SK-N-SH (cell line): ENCODE data around the gene TFF1. TPM values are rescaled to one million over a fixed set of nuclear protein-coding genes. Genes with fewer than 3 reads are reported as not detected.

Experiments
- CTCF ChIA-PET: fragments of 300-600, 350-600 bp; formaldehyde crosslinking; extraction: SDS; loops from one replicate; lab custom pipeline; 2021; lab: Yijun Ruan, JAX
- POLR2A ChIA-PET: fragments of 350-600 bp; sonication (Branson Sonifier 250); formaldehyde crosslinking; extraction: SDS; loops from one replicate; lab custom pipeline; 2020; ENCODE audit warnings: antibody characterized with exemption, inconsistent platforms; lab: Yijun Ruan, JAX
- DNase-seq: peaks from one replicate; pipeline ENCODE4 v3.0.0; 2012
- H2AFZ ChIP-seq: fragments of 200-600 bp; sonication (generic); 2 replicates; pipeline ENCODE4 v1.8.1; 2016; ENCODE audit warnings: antibody characterized with exemption, mild to moderate bottlenecking, low read depth
- H3F3A ChIP-seq: fragments of 200-600 bp; sonication (generic); replicated peaks from 2 replicates; pipeline ENCODE3; 2016; ENCODE audit warnings: antibody characterized with exemption, mild to moderate bottlenecking; ENCODE audit not compliant: insufficient read depth
- H3K27ac ChIP-seq, 2 experiments: fragments of 200-500 bp in 1 of 2; fragments of 200-600 bp in 1 of 2; sonication (Bioruptor generic) in 1 of 2; sonication (generic), shearing (Covaris generic) in 1 of 2; 2 replicates each; pipeline versions ENCODE4 v1.5.1 to v1.6.1; 2014 to 2016; ENCODE audit warnings: low read depth in 2 of 2, inconsistent platforms in 1 of 2, low read length in 1 of 2, mild to moderate bottlenecking in 1 of 2, mixed read lengths in 1 of 2
- H3K27me3 ChIP-seq: fragments of 200-600 bp; sonication (generic), shearing (Covaris generic); 2 replicates; pipeline ENCODE4 v1.6.1; 2016; ENCODE audit warnings: mixed run types; ENCODE audit not compliant: insufficient read depth
- H3K36me3 ChIP-seq, 2 experiments: fragments of 200-500 bp in 1 of 2; fragments of 200-600 bp in 1 of 2; sonication (Bioruptor generic) in 1 of 2; sonication (generic) in 1 of 2; replicated peaks in 1 of 2; 2 replicates each; pipeline versions ENCODE3 to v1.5.1; 2014 to 2016; ENCODE audit warnings: low read length in 1 of 2, mild to moderate bottlenecking in 1 of 2; ENCODE audit not compliant: insufficient read depth in 2 of 2, control insufficient read depth in 1 of 2
- H3K4me1 ChIP-seq, 2 experiments: fragments of 200-500 bp in 1 of 2; fragments of 200-600 bp in 1 of 2; sonication (Bioruptor generic) in 1 of 2; sonication (generic), shearing (Covaris generic) in 1 of 2; 2 replicates each; pipeline versions ENCODE4 v1.5.1 to v1.6.1; 2014 to 2016; ENCODE audit warnings: low read depth in 1 of 2, low read length in 1 of 2, mixed run types in 1 of 2; ENCODE audit not compliant: insufficient read depth in 2 of 2, control insufficient read depth in 1 of 2
- H3K4me2 ChIP-seq: fragments of 200-600 bp; sonication (generic), shearing (Covaris generic); 2 replicates; pipeline ENCODE4 v1.6.1; 2017; ENCODE audit warnings: mixed run types
- H3K4me3 ChIP-seq, 2 experiments: fragments of 200-500 bp in 1 of 2; fragments of 200-600 bp in 1 of 2; sonication (Bioruptor generic) in 1 of 2; sonication (generic), shearing (Covaris generic) in 1 of 2; 2 replicates each; pipeline versions ENCODE4 v1.5.1 to v1.8.1; 2014 to 2016; ENCODE audit warnings: low read depth in 2 of 2, inconsistent platforms in 1 of 2, low read length in 1 of 2, mild to moderate bottlenecking in 1 of 2, mixed read lengths in 1 of 2, moderate library complexity in 1 of 2
- H3K79me2 ChIP-seq: fragments of 200-600 bp; sonication (generic); 2 replicates; pipeline ENCODE4 v1.8.1; 2017; ENCODE audit warnings: mild to moderate bottlenecking; ENCODE audit not compliant: insufficient read depth
- H3K9ac ChIP-seq: fragments of 200-600 bp; sonication (generic); 2 replicates; pipeline ENCODE4 v1.6.1; 2017; ENCODE audit warnings: mixed run types
- H3K9me2 ChIP-seq: fragments of 200-600 bp; sonication (generic); 2 replicates; pipeline ENCODE4 v1.6.1; 2017; ENCODE audit warnings: mixed run types
- H3K9me3 ChIP-seq: fragments of 200-600 bp; sonication (generic); 2 replicates; pipeline ENCODE4 v1.6.1; 2017; ENCODE audit warnings: mixed run types, mild to moderate bottlenecking, moderate library complexity
- H4K20me1 ChIP-seq: fragments of 200-600 bp; sonication (generic); 2 replicates; pipeline ENCODE4 v1.6.1; 2017; ENCODE audit warnings: mild to moderate bottlenecking, mixed run types; ENCODE audit not compliant: insufficient read depth
- CHD2 ChIP-seq: fragments of 150-350 bp; IDR thresholded peaks from 2 replicates; pipeline ENCODE4 v1.6.1; 2018; ENCODE audit warnings: low read length; ENCODE audit not compliant: partially characterized antibody
- CTCF ChIP-seq: fragments of 200-600 bp; sonication (generic); IDR thresholded peaks from 2 replicates; pipeline ENCODE4 v1.6.1; 2017; ENCODE audit warnings: antibody characterized with exemption, mild to moderate bottlenecking, moderate library complexity
- ELF1 ChIP-seq: IDR thresholded peaks from 2 replicates; pipeline ENCODE4 v1.4.0; 2012
- EP300 ChIP-seq, 2 experiments: IDR thresholded peaks; 2 replicates each; pipeline versions ENCODE4 v1.4.0 to v1.6.1; 2012; ENCODE audit warnings: borderline replicate concordance in 1 of 2, low read depth in 1 of 2, low read length in 1 of 2
- EZH2phosphoT487 ChIP-seq: fragments of 200-600 bp; sonication (generic); IDR thresholded peaks from 2 replicates; pipeline ENCODE4 v1.6.1; 2017; ENCODE audit warnings: low read depth, mixed run types, mild to moderate bottlenecking, antibody characterized with exemption, moderate library complexity, borderline replicate concordance
- FOSL2 ChIP-seq: IDR thresholded peaks from 2 replicates; pipeline ENCODE4 v1.4.0; 2012; ENCODE audit warnings: low read depth, mild to moderate bottlenecking, moderate library complexity, borderline replicate concordance
- FOXJ3 ChIP-seq: sonication (generic); formaldehyde crosslinking; IDR thresholded peaks from 2 replicates; pipeline ENCODE4 v1.5.1; 2020; ENCODE audit warnings: mild to moderate bottlenecking, missing genetic modification reagents
- FOXM1 ChIP-seq: IDR thresholded peaks from 2 replicates; pipeline ENCODE4 v1.4.0; 2012; ENCODE audit warnings: low read depth, mild to moderate bottlenecking
- GABPA ChIP-seq: IDR thresholded peaks from 2 replicates; pipeline ENCODE4 v1.4.0; 2012; ENCODE audit warnings: low read depth, mild to moderate bottlenecking
- JUND ChIP-seq: IDR thresholded peaks from 2 replicates; pipeline ENCODE4 v1.4.0; 2012
- NRF1 ChIP-seq: IDR thresholded peaks from 2 replicates; pipeline ENCODE4 v1.6.1; 2012; ENCODE audit warnings: low read depth, mild to moderate bottlenecking, low read length
- POLR2AphosphoS5 ChIP-seq: IDR thresholded peaks from 2 replicates; pipeline ENCODE4 v1.6.1; 2012; ENCODE audit warnings: low read depth, low read length
- REST ChIP-seq: IDR thresholded peaks from 2 replicates; pipeline ENCODE4 v1.6.1; 2012; ENCODE audit warnings: mild to moderate bottlenecking, low read depth, low read length, moderate library complexity
- RFX5 ChIP-seq: IDR thresholded peaks from 2 replicates; pipeline ENCODE4 v1.6.1; 2012; ENCODE audit warnings: mild to moderate bottlenecking, improper control_type of control experiment, low read length
- SIN3A ChIP-seq: IDR thresholded peaks from 2 replicates; pipeline ENCODE4 v1.6.1; 2012; ENCODE audit warnings: low read depth, mild to moderate bottlenecking, low read length, moderate library complexity, borderline replicate concordance
- SMC3 ChIP-seq: IDR thresholded peaks from 2 replicates; pipeline ENCODE4 v1.6.1; 2012; ENCODE audit warnings: low read depth, low read length, improper control_type of control experiment
- TAF1 ChIP-seq: IDR thresholded peaks from 2 replicates; pipeline ENCODE4 v1.6.1; 2012; ENCODE audit warnings: low read depth, mild to moderate bottlenecking, low read length, moderate library complexity, borderline replicate concordance
- TCF12 ChIP-seq: IDR thresholded peaks from 2 replicates; pipeline ENCODE4 v1.4.0; 2012
- TEAD4 ChIP-seq: IDR thresholded peaks from 2 replicates; pipeline ENCODE4 v1.4.0; 2012; ENCODE audit warnings: mild to moderate bottlenecking, borderline replicate concordance; ENCODE audit not compliant: insufficient read depth
- YY1 ChIP-seq: IDR thresholded peaks from 2 replicates; pipeline ENCODE4 v1.4.0; 2012; ENCODE audit warnings: low read depth, mild to moderate bottlenecking
- WGBS: methylation state at CpG from one replicate; pipeline ENCODE4 v1.1.6; 2017; ENCODE audit warnings: low lambda C conversion rate; 5-methylcytosine and 5-hydroxymethylcytosine counted together
- polyA plus RNA-seq, 3 experiments: library from polyadenylated mRNA; depleted of rRNA; stranded (reverse); fragments of >200 nt; gene quantifications; 2 replicates each; pipeline ENCODE4 v1.2.3, GENCODE V29; 2012
- TF ChIP-seq, protein P1 (sequence below): IDR thresholded peaks from 2 replicates; pipeline ENCODE4 v1.4.0; 2012; ENCODE audit warnings: low read depth
- TF ChIP-seq, protein P2 (sequence below): fragments of 150-350 bp; IDR thresholded peaks from 2 replicates; pipeline ENCODE4 v1.6.1; 2017; ENCODE audit warnings: antibody characterized with exemption, low read length, low read depth, borderline replicate concordance

The TFF1 gene
- polyA plus RNA-seq, 1 of the 3 experiments (the other 2 are of a cell fraction): not detected

GRCh38 chr21:42407476-42407875 lies 41.1 kb upstream of the TFF1 start:
- H4K20me1 ChIP-seq: no peaks in the 10 kb centered on the region
- H3K4me3 ChIP-seq: no peak overlapping the region
- CTCF ChIA-PET: no interaction called here
- TF ChIP-seq FOXJ3 (CRISPR knock-in tag): no peak
- no peak for TF ChIP-seq TEAD4
- TF ChIP-seq, protein P1, sequence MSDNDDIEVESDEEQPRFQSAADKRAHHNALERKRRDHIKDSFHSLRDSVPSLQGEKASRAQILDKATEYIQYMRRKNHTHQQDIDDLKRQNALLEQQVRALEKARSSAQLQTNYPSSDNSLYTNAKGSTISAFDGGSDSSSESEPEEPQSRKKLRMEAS: no peak
- no peak for TF ChIP-seq CHD2
- TF ChIP-seq FOSL2: no peak
- TF ChIP-seq GABPA: no peak
- no peak for TF ChIP-seq EZH2phosphoT487
- no peak for TF ChIP-seq YY1
- TF ChIP-seq JUND: no peak
- TF ChIP-seq ELF1: no peak
- no peak for TF ChIP-seq SIN3A
- no peak for TF ChIP-seq POLR2AphosphoS5
- no peak for TF ChIP-seq SMC3
- TF ChIP-seq, protein P2, sequence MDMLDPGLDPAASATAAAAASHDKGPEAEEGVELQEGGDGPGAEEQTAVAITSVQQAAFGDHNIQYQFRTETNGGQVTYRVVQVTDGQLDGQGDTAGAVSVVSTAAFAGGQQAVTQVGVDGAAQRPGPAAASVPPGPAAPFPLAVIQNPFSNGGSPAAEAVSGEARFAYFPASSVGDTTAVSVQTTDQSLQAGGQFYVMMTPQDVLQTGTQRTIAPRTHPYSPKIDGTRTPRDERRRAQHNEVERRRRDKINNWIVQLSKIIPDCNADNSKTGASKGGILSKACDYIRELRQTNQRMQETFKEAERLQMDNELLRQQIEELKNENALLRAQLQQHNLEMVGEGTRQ: no peak
- 69% methylated on average over 5 of the region's 5 CpGs for WGBS
- H3K9ac ChIP-seq: no peak overlapping the region
- H3K4me1 ChIP-seq: no peaks in the 10 kb centered on the region
- H3K4me2 ChIP-seq: no peak overlapping the region
- no peak overlapping the region for H2AFZ ChIP-seq
- no peaks in the 10 kb centered on the region for H3K9me3 ChIP-seq
- no peaks in the 10 kb centered on the region for H3K36me3 ChIP-seq
- POLR2A ChIA-PET: no interaction called here
- H3K79me2 ChIP-seq: no peaks in the 10 kb centered on the region
- no peaks in the 10 kb centered on the region for H3K9me2 ChIP-seq
- no peak overlapping the region for H3K27ac ChIP-seq
- no peak for DNase-seq
- H3K27me3 ChIP-seq: no peaks in the 10 kb centered on the region
- no peaks in the 10 kb centered on the region for H3F3A ChIP-seq

DNA sequence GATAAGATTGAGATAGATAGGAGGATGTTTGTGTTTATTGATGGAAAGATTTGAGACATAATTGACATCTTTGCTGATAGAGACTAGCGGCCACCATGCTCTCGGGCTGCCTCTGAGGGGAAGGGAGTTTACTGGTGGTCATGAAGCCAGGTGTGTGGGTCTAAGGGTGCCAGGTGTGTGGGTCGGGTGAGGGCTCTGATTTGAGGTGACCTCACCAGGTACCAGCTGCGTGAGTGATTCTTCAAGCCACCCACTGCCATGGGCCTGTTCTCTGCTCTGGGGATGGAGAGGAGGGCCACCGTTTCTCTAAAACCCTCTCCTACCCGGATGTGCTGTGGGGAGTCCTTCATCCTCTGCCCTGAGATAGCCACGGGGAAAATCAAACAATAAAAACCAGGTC lies 40.5 kb upstream of the TFF1 start:
- Histone ChIP-seq H3K9me2 (no peaks in the 10 kb centered on the region), H3K4me2 (no peak overlapping the region), H3K9ac (no peak overlapping the region), H3K79me2 (no peaks in the 10 kb centered on the region), H3K27me3 (no peaks in the 10 kb centered on the region), H3K4me1 (no peaks in the 10 kb centered on the region), H3K4me3 (no peak overlapping the region), H3F3A (no peaks in the 10 kb centered on the region), H2AFZ (no peak overlapping the region), H3K36me3 (no peaks in the 10 kb centered on the region), H3K9me3 (no peaks in the 10 kb centered on the region), H4K20me1 (no peaks in the 10 kb centered on the region), H3K27ac (no peak overlapping the region)
- POLR2A ChIA-PET: no interaction called here
- 20% methylated on average over 4 of the region's 7 CpGs for WGBS
- DNase-seq: no peak
- CTCF ChIA-PET: no interaction called here
- TF ChIP-seq NRF1 (no peak), REST (no peak), FOSL2 (no peak), CTCF (no peak), EP300 (IDR thresholded peaks at IDR 0.05; ENCODE audit: borderline replicate concordance in 1 of 2, low read depth in 1 of 2, low read length in 1 of 2) (no peak), SMC3 (no peak), FOXJ3 (CRISPR knock-in tag) (no peak), SIN3A (no peak), ELF1 (no peak), FOXM1 (no peak), YY1 (no peak), CHD2 (no peak), EZH2phosphoT487 (no peak), TCF12 (no peak), GABPA (no peak), RFX5 (no peak), TAF1 (no peak)
- TF ChIP-seq, protein P1: no peak
